ENCODE data around the gene MEP1B. TPM values are rescaled to one million over a fixed set of nuclear protein-coding genes. Genes with fewer than 3 reads are reported as not detected.

The MEP1B gene
- total and polyA plus RNA-seq, 4 donors = not detected

DNA sequence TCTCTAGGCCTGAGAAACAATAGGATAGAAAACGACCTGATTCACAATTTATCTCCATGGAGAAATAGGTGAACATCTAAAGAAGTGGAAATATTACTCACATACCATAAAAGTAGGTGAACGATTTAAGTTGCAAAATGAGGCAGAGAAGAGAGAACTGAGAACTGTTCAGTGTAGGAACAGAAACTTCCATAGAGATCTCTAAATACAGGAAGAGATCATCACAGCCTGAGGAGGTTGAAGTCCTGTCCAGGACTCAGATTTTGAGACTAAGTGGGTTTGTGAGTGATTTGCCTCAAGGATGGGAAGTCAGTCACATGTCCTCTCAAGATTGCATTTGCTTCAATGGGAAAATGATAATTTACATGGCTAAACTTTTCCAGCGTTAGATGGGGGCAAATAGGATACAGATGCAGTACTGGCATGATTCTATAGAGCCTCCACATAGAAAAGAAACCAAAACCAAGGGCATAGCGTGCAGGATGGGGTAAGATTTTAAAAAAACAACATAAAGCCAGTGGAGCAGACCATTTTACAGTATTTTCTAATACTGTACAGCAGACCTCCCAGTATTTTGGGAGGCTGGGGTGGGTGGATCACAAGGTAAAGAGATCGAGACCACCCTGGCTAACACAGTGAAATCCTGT, 68.8 kb downstream of the MEP1B start:
- H3K27me3 ChIP-seq (ENCODE audit: control insufficient read depth in 3 of 3, insufficient read depth in 3 of 3, low read length in 2 of 3) = no peaks in the 10 kb centered on the region
- DNase-seq (no peak), ATAC-seq (ENCODE audit: insufficient read depth, low FRiP score) (no peak)
- no peak overlapping the region for H3K9ac ChIP-seq (ENCODE audit: insufficient read depth in 1 of 2, low read length in 2 of 2)
- no peak overlapping the region for H3K4me3 ChIP-seq
- TF ChIP-seq, protein P1, sequence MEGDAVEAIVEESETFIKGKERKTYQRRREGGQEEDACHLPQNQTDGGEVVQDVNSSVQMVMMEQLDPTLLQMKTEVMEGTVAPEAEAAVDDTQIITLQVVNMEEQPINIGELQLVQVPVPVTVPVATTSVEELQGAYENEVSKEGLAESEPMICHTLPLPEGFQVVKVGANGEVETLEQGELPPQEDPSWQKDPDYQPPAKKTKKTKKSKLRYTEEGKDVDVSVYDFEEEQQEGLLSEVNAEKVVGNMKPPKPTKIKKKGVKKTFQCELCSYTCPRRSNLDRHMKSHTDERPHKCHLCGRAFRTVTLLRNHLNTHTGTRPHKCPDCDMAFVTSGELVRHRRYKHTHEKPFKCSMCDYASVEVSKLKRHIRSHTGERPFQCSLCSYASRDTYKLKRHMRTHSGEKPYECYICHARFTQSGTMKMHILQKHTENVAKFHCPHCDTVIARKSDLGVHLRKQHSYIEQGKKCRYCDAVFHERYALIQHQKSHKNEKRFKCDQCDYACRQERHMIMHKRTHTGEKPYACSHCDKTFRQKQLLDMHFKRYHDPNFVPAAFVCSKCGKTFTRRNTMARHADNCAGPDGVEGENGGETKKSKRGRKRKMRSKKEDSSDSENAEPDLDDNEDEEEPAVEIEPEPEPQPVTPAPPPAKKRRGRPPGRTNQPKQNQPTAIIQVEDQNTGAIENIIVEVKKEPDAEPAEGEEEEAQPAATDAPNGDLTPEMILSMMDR (IDR thresholded peaks at IDR 0.05; ENCODE audit: control extremely low read depth, extremely low read depth) = no peak
- H3K27ac ChIP-seq (ENCODE audit: low read depth in 1 of 2, low read length in 1 of 2) = no peak overlapping the region
- 65 to 72% methylated on average over 5 of the region's 5 CpGs for WGBS, 2 donors
- no peaks in the 10 kb centered on the region for H3K36me3 ChIP-seq (ENCODE audit: control insufficient read depth in 4 of 4, insufficient read depth in 4 of 4, low read length in 4 of 4)
- H3K9me3 ChIP-seq (ENCODE audit: control insufficient read depth in 4 of 4, insufficient read depth in 3 of 4, low read length in 3 of 4) = no peaks in the 10 kb centered on the region
- H3K4me1 ChIP-seq (ENCODE audit: control insufficient read depth in 5 of 5, insufficient read depth in 5 of 5, low read length in 5 of 5) = no peaks in the 10 kb centered on the region

DNA sequence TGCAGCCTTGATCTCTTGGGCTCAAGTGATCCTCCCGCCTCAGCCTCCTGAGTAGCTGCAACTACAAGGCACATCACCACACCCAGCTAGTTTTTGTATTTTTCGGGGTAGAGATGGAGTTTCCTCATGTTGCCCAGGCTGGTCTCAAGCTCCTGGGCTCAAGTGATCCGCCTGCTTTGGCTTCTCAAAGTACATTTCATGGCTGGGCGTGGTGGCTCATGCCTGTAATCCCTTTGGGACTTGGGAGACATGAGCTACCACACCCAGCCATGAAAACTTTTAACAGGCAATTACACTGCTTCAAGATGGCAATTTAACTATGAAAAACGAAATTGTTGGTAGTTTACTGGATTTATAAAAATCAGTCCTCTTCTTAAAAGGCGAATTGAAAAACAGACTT, 69.7 kb downstream of the MEP1B start:
- ATAC-seq (ENCODE audit: insufficient read depth, low FRiP score) = no peak

DNA sequence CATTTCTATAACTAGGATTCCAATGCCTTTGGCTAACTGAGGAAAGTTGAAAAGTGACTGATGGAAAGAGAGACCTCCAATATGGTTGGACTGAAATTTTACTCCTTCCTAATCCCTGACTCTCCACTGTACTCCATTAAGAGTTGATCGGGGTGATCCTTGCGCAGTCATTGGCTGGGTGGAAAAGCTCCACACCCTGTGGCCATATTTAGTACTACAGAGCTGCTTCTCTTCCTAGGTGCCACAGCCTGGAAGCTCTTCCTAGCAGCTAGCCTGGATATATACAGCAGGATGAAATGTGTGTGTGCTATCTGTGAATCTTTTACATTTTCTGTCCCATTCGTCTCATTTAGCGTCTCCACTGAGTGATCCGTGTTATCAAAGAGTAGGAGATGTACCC, 71.2 kb downstream of the MEP1B start:
- Histone ChIP-seq H3K36me3 (ENCODE audit: control insufficient read depth in 4 of 4, insufficient read depth in 4 of 4, low read length in 4 of 4) (no peaks in the 10 kb centered on the region), H3K27ac (ENCODE audit: low read depth in 1 of 2, low read length in 1 of 2) (no peak overlapping the region), H3K4me1 (ENCODE audit: control insufficient read depth in 5 of 5, insufficient read depth in 5 of 5, low read length in 5 of 5) (peaks cover 0 to 17% (median 0%) of the 10 kb centered on the region in 5 donors), H3K27me3 (ENCODE audit: control insufficient read depth in 3 of 3, insufficient read depth in 3 of 3, low read length in 2 of 3) (no peaks in the 10 kb centered on the region), H3K9me3 (ENCODE audit: control insufficient read depth in 4 of 4, insufficient read depth in 3 of 4, low read length in 3 of 4) (no peaks in the 10 kb centered on the region), H3K9ac (ENCODE audit: insufficient read depth in 1 of 2, low read length in 2 of 2) (no peak overlapping the region), H3K4me3 (no peak overlapping the region)
- TF ChIP-seq, protein P1 (IDR thresholded peaks at IDR 0.05; ENCODE audit: control extremely low read depth, extremely low read depth) = no peak
- DNase-seq = no peak
- no peak for ATAC-seq (ENCODE audit: insufficient read depth, low FRiP score)
- 96 to 97% methylated on average over 5 of the region's 5 CpGs for WGBS, 2 donors

More for the DNA sequence above, 69.7 kb downstream of the MEP1B start:
- TF ChIP-seq, protein P1 (IDR thresholded peaks at IDR 0.05; ENCODE audit: control extremely low read depth, extremely low read depth) = no peak
- DNase-seq = no peak
- Histone ChIP-seq H3K36me3 (ENCODE audit: control insufficient read depth in 4 of 4, insufficient read depth in 4 of 4, low read length in 4 of 4) (no peaks in the 10 kb centered on the region), H3K9me3 (ENCODE audit: control insufficient read depth in 4 of 4, insufficient read depth in 3 of 4, low read length in 3 of 4) (no peaks in the 10 kb centered on the region), H3K27ac (ENCODE audit: low read depth in 1 of 2, low read length in 1 of 2) (no peak overlapping the region), H3K27me3 (ENCODE audit: control insufficient read depth in 3 of 3, insufficient read depth in 3 of 3, low read length in 2 of 3) (no peaks in the 10 kb centered on the region), H3K4me3 (no peak overlapping the region), H3K9ac (ENCODE audit: insufficient read depth in 1 of 2, low read length in 2 of 2) (no peak overlapping the region), H3K4me1 (ENCODE audit: control insufficient read depth in 5 of 5, insufficient read depth in 5 of 5, low read length in 5 of 5) (peaks cover 0 to 8% (median 0%) of the 10 kb centered on the region in 5 donors)
- WGBS, 2 donors = 87 to 90% methylated on average over 6 of the region's 6 CpGs

DNA sequence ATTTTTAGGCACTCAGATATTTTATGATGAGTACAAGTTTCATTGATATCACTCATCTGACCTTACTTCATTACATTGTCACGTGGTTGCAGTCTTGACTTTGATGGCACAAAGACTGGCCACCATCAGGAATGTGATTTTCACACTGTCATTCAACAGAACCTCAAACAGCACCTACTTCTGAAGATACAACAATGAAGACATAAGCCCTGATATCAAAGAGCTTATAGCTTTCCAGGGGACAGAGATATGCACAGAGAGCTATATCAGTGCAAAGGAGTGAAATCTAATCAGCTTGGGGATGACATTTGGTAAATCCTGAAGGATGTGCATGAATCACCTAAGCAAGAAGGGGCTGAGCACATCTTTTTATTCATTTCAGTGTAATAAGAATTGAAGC, 72.3 kb downstream of the MEP1B start:
- peaks cover 0 to 1% (median 0%) of the 10 kb centered on the region in 4 donors for H3K36me3 ChIP-seq (ENCODE audit: control insufficient read depth in 4 of 4, insufficient read depth in 4 of 4, low read length in 4 of 4)
- H3K4me1 ChIP-seq (ENCODE audit: control insufficient read depth in 5 of 5, insufficient read depth in 5 of 5, low read length in 5 of 5) = peaks cover 0 to 17% (median 0%) of the 10 kb centered on the region in 5 donors
- no peak overlapping the region for H3K4me3 ChIP-seq
- WGBS, 2 donors = 84 to 87% methylated on average over 1 of the region's 1 CpG
- no peak for ATAC-seq (ENCODE audit: insufficient read depth, low FRiP score)
- H3K27ac ChIP-seq (ENCODE audit: low read depth in 1 of 2, low read length in 1 of 2) = no peak overlapping the region
- no peak overlapping the region for H3K9ac ChIP-seq (ENCODE audit: insufficient read depth in 1 of 2, low read length in 2 of 2)
- TF ChIP-seq, protein P1 (IDR thresholded peaks at IDR 0.05; ENCODE audit: control extremely low read depth, extremely low read depth) = no peak
- no peak for DNase-seq
- H3K9me3 ChIP-seq (ENCODE audit: control insufficient read depth in 4 of 4, insufficient read depth in 3 of 4, low read length in 3 of 4) = no peaks in the 10 kb centered on the region
- no peaks in the 10 kb centered on the region for H3K27me3 ChIP-seq (ENCODE audit: control insufficient read depth in 3 of 3, insufficient read depth in 3 of 3, low read length in 2 of 3)

Data from lung (tissue), 12 donors.